Measurements from ENCODE around the gene RANBP3L.

The RANBP3L gene

DNA sequence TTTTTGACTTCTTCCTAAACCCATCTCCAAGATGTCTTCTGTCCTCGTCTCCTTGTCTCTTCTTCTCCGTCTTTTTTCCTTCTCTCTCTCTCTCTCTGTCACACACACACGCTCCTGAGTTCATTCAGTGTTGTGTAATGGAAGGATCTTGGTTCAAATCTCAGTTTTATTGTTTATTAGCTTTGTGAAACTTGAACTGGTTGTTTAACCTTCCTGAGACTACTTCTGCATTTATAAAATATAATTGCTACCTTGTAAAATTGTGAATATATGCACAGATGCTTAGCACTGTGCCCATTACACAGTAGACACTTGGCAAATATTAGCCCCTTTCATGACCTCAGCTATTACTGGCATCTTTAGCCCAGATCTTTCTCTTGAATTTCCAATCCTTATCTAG lies 57.6 kb downstream of the RANBP3L start:
- no peak for DNase-seq (ENCODE audit: low read depth in 2 of 3, low spot score in 1 of 3)

DNA sequence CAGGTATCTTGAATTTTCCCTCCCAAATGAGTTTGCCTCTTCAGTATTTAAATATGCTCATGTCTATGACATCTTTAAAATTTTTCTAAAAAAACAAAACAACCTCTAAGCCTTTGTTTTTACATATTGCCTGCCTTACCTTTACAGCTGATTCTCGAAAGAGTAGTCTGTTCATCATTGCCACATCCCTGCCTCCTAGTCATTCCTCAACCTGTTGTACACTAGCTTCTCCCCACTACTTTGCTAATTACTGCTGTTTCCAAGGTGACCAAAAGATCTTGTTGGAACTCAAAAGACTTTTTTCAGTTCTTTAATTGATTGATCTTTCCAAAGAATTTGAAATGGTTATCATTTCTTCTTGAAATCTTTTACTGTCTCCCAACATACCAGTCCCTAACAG lies 58.0 kb downstream of the RANBP3L start:
- DNase-seq (ENCODE audit: low read depth in 2 of 3, low spot score in 1 of 3) = no peak

DNA sequence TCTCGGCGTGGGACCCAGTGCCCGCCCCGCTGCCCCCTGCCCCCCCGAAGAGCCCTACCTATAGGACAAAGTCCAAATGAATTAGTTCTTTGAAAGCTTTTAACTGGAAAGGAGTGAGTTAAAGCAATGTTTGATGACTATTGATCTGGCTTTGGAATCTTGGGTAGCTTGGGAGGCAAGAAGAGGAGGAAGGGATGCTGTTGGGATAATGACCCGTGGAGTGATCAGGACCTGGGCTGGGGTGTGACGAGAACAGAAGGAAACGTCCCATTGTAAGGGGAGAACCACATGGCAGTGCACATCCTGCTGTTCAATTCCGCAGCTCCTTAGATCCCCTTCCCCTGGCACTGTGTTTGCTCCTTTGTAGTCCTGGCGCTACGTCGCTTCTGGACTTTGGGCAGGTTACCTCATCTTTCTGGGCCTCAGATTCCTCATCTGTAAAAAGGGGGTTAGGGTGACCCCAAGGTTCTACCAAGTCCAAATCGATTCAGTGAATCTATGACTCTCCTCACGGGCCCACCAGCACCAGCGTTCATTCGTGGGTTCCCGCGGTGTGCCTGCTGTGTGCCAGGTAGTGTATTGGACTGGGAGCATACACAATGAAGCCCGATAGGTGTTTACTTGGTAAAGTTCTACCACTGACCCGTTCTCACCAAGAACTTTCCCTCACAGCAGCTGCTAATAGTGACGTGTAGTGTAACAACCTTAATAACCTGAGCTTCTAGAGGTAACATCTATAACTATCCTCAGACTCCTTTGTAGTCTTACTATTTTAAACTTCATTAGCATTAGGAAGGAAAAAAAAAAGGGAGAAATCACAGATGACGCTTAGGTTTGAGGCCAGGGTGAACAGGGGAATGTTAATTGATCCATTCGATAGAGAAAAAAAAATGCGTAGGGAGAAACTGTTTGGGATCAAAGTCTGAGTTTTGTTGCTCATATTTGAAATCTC lies 58.9 kb downstream of the RANBP3L start:
- DNase-seq (ENCODE audit: low read depth in 2 of 3, low spot score in 1 of 3) = peak in 2 of 3 donors; percentile 2 to 8

- DNase-seq (ENCODE audit: low read depth in 2 of 3, low spot score in 1 of 3) = peak; percentile 83 to 89 (median 88)
These were observed 59.8 kb downstream of the RANBP3L start, which contains the start of gene NADK2 for GRCh38 chr5:36241631-36242533. Gene NADK2 (minus strand): TSS chr5:36241925. CDS start chr5:36241798, 127 bp downstream.

DNA sequence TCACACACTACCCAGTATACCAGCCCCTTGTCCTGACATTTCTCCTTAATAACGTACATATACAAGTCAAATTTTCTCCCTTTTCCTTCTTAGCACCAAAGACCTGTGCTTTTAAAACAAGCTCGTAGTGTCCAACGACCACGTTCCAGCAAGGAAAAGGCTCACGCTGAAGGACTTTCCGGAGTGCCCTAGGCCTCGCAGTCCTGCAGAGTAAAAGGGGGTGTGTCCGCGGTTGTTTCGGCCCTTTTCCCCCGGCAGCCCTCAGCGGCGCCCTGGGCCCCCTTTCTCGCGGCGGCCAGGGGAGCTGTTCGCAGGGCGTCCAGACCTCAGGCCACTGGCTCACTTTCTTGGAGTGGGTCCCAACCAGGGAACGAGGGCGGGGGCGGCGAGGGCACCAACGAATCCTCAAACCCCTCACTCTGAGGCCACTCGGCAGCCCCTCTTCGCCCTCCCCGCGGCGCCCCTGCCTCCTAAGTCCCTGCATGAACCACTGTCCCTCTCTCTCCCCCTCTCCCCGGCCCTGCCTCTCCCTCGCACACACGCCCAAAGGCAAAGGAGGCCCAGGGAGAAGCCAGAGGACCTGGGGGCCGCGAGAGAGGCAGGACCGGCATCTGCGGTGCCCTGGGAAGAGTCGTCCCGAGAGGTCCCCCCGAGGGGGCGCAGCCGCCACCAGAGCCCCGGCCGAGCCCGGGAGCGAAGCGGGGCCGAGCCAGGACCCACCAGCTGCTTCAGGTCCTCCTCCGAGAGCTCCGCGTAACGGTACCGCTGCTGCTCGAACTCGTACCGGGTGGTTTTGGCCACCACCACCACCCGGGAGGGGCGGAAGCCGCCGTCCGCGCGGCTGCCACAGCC lies 60.7 kb downstream of the RANBP3L start:
- peak in 2 of 3 donors; percentile 20 to 23 for DNase-seq (ENCODE audit: low read depth in 2 of 3, low spot score in 1 of 3)

GRCh38 chr5:36239370-36240293 lies 62.1 kb downstream of the RANBP3L start:
- DNase-seq (ENCODE audit: low read depth in 2 of 3, low spot score in 1 of 3) = no peak

- no peak for DNase-seq (ENCODE audit: low read depth in 2 of 3, low spot score in 1 of 3)
These were observed 63.0 kb downstream of the RANBP3L start for GRCh38 chr5:36238502-36239295.

DNA sequence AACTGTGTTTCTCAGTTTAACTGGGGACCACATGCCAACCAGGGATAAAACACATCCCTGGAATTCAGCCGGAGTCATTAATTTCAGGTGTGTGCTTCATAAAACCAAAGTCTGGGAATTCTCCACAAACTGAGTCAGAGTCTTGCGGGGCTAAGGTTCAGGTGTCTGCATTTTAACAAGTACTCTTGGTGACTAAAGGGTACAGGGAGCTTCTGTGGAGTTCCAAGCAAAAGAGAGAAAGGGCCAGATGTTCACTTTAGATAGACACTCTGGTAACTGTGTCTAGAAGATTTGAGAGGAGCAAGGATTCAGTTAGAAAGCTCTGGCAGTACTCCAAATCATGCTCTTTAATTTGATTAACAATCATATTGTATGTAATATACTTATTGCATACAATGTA lies 64.0 kb downstream of the RANBP3L start:
- no peak for DNase-seq (ENCODE audit: low read depth in 2 of 3, low spot score in 1 of 3)

- no peak for DNase-seq (ENCODE audit: low read depth in 2 of 3, low spot score in 1 of 3)
These were observed 64.9 kb downstream of the RANBP3L start for GRCh38 chr5:36236801-36237200.

DNA sequence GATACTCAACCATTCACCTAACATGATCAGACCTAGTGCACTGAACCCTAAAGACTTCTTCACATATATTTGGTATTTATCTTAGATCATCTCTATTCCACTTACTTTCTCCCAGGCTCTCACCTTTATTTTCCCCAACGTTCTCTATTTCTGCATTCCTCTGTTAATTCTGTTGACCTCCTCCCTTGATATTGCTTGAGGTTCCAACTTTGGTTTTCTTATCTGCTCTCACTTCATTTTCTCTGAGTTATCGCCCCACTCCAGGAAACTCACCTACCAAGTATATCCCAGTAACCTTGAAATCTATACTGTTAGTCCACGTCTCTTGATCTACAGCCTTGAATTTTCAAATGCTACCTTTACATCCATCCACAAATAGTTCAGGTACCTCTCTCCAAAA lies 69.2 kb downstream of the RANBP3L start:
- no peak for DNase-seq (ENCODE audit: low read depth in 2 of 3, low spot score in 1 of 3)

DNA sequence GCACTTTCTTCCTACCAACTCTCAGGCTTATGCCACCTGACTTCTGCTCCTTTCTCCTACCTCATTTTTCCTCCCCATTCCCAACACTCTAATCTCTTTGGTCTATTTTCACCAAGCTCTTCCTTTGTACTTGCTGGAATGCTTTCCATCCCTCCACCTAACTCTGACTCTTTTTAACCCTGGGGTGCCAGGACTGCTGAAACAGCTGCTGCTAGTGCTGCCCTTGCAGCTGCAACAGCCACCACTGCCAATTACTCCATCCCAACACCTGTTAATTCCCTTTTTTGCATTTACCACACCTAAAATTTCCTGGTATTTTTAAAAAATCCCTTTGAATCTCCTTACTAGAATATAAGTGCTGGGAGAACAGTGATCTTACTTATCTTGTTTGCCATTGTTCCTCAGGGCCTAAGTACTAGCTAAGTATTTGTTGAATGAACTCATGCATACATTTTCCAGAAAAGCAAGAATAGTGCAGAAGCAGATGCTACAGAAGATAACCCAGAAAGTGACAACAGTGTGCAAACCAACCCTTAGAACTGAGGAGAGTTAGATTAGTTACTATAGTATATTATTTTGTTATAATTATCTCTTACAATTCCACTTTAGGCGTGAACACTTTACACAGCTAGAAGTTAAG lies 71.4 kb downstream of the RANBP3L start:
- no peak for DNase-seq (ENCODE audit: low read depth in 2 of 3, low spot score in 1 of 3)

- DNase-seq (ENCODE audit: low read depth in 2 of 3, low spot score in 1 of 3) = no peak
These were observed 73.2 kb downstream of the RANBP3L start for GRCh38 chr5:36228505-36228904.

DNA sequence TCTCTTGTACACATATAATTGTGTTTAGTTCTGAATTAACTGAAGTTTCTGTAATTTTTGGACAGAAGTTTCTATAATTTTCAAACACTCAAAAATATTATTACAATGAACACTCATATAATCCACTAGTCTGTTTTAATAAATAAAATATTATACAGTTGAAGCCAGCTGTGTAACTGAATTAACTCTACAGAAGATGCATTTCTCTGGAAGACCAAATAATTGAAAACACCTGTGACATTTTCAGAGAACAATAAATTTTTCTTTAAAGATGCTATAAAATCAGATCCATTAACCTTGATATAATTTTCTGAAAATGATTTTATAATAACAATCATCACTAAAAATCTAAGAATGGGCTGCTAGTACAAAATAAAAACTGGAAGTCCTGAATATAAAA lies 74.7 kb downstream of the RANBP3L start:
- DNase-seq (ENCODE audit: low read depth in 2 of 3, low spot score in 1 of 3) = no peak

DNA sequence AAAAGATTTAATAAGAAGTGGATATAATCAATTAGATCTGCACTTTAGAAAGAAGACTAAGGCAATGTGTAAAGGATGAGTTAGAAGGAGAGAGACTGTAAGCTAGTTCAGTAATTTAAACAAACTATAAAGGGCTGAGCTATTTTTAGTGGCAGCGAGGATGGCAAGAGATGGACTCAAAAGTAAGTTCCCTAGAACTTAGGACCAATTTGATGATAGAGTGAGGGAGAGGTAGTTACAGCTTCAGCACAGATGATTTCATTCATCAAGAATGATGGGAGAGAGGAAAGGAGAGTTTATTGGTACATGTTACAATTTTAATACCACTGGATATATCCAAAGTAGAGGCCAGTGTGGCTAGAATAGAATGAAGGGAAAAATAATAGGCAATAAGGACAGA lies 79.1 kb downstream of the RANBP3L start:
- DNase-seq (ENCODE audit: low read depth in 2 of 3, low spot score in 1 of 3) = no peak

DNA sequence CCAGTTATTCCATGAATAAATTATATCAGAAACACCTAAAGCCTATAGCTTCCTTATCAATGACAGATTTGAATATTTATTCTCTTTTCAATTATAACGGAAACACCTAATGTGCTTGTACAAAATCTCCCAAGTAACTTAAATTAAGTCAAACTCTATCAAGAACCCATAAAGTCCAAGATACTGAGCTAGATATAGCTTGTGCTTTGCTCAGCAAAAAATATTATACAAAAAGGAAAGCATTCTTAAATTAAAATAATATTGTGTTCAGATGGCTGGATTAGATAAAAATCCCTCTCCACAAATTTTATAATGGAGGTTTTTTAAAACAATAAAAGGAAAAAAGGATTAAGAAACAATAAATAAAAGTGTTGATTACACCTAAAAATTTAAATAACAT lies 83.7 kb downstream of the RANBP3L start:
- DNase-seq (ENCODE audit: low read depth in 2 of 3, low spot score in 1 of 3) = no peak

GRCh38 chr5:36217567-36217966 lies 84.1 kb downstream of the RANBP3L start:
- no peak for DNase-seq (ENCODE audit: low read depth in 2 of 3, low spot score in 1 of 3)

GRCh38 chr5:36215910-36216309 lies 85.8 kb downstream of the RANBP3L start:
- no peak for DNase-seq (ENCODE audit: low read depth in 2 of 3, low spot score in 1 of 3)

DNA sequence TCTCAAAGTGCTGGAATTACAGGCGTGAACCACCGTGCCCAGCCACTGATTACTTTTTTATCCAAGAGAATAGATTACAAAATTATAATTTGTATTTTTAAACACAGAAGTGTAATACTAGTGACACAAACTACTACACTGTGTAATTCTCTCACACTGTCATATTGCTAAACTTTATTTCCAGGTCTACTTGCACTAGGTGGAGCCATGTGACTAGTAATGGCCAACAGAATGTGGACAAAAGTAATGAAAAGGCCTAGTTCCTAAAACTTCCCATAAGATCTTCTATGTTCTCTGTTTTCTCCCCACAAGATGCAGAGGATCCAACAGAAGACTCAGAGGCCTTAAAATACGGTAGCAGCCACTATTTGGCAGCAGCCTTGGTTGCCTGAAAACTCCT lies 87.3 kb downstream of the RANBP3L start:
- no peak for DNase-seq (ENCODE audit: low read depth in 2 of 3, low spot score in 1 of 3)

DNA sequence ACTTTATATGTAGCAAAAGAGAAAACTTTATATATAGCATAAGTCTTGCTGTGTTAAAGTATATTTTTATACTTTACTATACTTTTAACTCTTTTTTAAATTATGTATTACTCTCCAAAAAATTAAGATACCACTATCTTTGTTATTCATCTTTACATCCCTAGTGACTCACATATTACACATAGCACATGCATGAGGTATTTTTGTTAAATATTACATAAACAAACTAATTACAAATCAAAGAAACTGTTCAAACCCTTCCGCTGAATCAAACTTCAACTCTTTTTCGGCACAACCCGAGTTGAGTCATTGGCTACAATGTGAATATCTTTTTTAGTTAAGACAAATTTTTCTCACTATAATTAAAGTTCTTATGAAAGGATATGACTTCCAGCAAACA lies 92.0 kb downstream of the RANBP3L start:
- DNase-seq (ENCODE audit: low read depth in 2 of 3, low spot score in 1 of 3) = no peak

All from stimulated activated CD4-positive, alpha-beta T cell treated with anti-CD3 and anti-CD28 coated beads, Interleukin-12 subunit alpha, Interleukin-12 subunit beta, amount 100 ng/mL, for 48 hours (primary cell).